CD14-positive monocyte (primary cell): ENCODE measurements around the gene TINCR. TPM values are rescaled to one million over a fixed set of nuclear protein-coding genes. Genes with fewer than 3 reads are reported as not detected.

ENCODE experiments used
- DNase-seq, 3 donors: peaks; one replicate each; pipeline ENCODE4 v3.0.0-alpha.2; 2011 to 2022
- H2AFZ ChIP-seq: 2 replicates; pipeline ENCODE4 v1.6.0; 2012; ENCODE audit warnings: mild to moderate bottlenecking, low read depth, low read length, inconsistent platforms; ENCODE audit not compliant: insufficient read depth, poor library complexity, severe bottlenecking
- H3K27ac ChIP-seq, 2 donors: 1 replicate in 1 of 2; 2 replicates in 1 of 2; pipeline ENCODE4 v1.5.1; 2012 to 2013; ENCODE audit warnings: low read length in 2 of 2, control low read depth in 1 of 2, inconsistent platforms in 1 of 2, low read depth in 1 of 2, mild to moderate bottlenecking in 1 of 2
- H3K27me3 ChIP-seq, 2 donors: one replicate each; pipeline versions ENCODE4 v1.6.0 to v1.6.1; 2011 to 2013; ENCODE audit warnings: low read length in 2 of 2; ENCODE audit not compliant: control insufficient read depth in 2 of 2, insufficient read depth in 2 of 2
- H3K36me3 ChIP-seq, 2 donors: replicated peaks in 1 of 2; 1 replicate in 1 of 2; 2 replicates in 1 of 2; pipeline versions ENCODE4 v1.5.1 to v1.6.1; 2012 to 2013; ENCODE audit warnings: low read length in 2 of 2, control low read depth in 1 of 2, inconsistent platforms in 1 of 2, mild to moderate bottlenecking in 1 of 2; ENCODE audit not compliant: insufficient read depth in 2 of 2, control insufficient read depth in 1 of 2
- H3K4me1 ChIP-seq, 2 donors: 1 replicate in 1 of 2; 2 replicates in 1 of 2; pipeline versions ENCODE4 v1.5.1 to v1.6.1; 2012 to 2013; ENCODE audit warnings: low read length in 2 of 2, control low read depth in 1 of 2, inconsistent platforms in 1 of 2, mild to moderate bottlenecking in 1 of 2, moderate library complexity in 1 of 2; ENCODE audit not compliant: insufficient read depth in 2 of 2, control insufficient read depth in 1 of 2
- H3K4me2 ChIP-seq: replicated peaks from 2 replicates; pipeline ENCODE3; 2012; ENCODE audit warnings: low read length, moderate library complexity, mild to moderate bottlenecking; ENCODE audit not compliant: poor library complexity, severe bottlenecking; ENCODE audit errors: extremely low read depth
- H3K4me3 ChIP-seq, 3 experiments: fragments of 200-600 bp in 1 of 3; sonication (generic) in 1 of 3; replicated peaks in 1 of 3; 1 replicate in 2 of 3; 2 replicates in 1 of 3; pipeline ENCODE4 v1.5.1; 2011 to 2013; ENCODE audit warnings: low read length in 3 of 3, mild to moderate bottlenecking in 3 of 3, control low read depth in 2 of 3, low read depth in 2 of 3, inconsistent platforms in 1 of 3, moderate library complexity in 1 of 3
- H3K79me2 ChIP-seq: 2 replicates; pipeline ENCODE4 v1.6.0; 2012; ENCODE audit warnings: mild to moderate bottlenecking, control low read depth, inconsistent platforms, low read length, moderate library complexity; ENCODE audit not compliant: insufficient read depth
- H3K9ac ChIP-seq: 2 replicates; pipeline ENCODE4 v1.6.0; 2017; ENCODE audit warnings: low read length, mild to moderate bottlenecking; ENCODE audit not compliant: insufficient read depth, poor library complexity, severe bottlenecking
- H3K9me3 ChIP-seq, 2 donors: replicated peaks in 1 of 2; 1 replicate in 1 of 2; 2 replicates in 1 of 2; pipeline versions ENCODE4 v1.5.1 to v1.6.1; 2012 to 2013; ENCODE audit warnings: low read length in 2 of 2, control low read depth in 1 of 2; ENCODE audit not compliant: control insufficient read depth in 1 of 2, insufficient read depth in 1 of 2
- H4K20me1 ChIP-seq: 2 replicates; pipeline ENCODE4 v1.6.0; 2012; ENCODE audit warnings: mild to moderate bottlenecking, low read length, control low read depth, moderate library complexity; ENCODE audit not compliant: insufficient read depth
- H3K27ac Mint-ChIP-seq, 7 donors: one replicate each; pipeline ENCODE4 v1.8.0; 2020; ENCODE audit warnings: mild to moderate bottlenecking in 7 of 7, mixed read lengths in 7 of 7, moderate library complexity in 6 of 7, inconsistent platforms in 2 of 7
- H3K27me3 Mint-ChIP-seq, 3 donors: one replicate each; pipeline ENCODE4 v1.8.0; 2021 to 2022; ENCODE audit warnings: low read depth in 3 of 3, mild to moderate bottlenecking in 3 of 3, mixed read lengths in 3 of 3, moderate library complexity in 3 of 3, inconsistent platforms in 1 of 3
- H3K36me3 Mint-ChIP-seq, 2 donors: one replicate each; pipeline ENCODE4 v1.8.0; 2020; ENCODE audit warnings: mixed read lengths in 2 of 2, inconsistent platforms in 1 of 2, mild to moderate bottlenecking in 1 of 2
- H3K4me1 Mint-ChIP-seq: one replicate; pipeline ENCODE4 v1.8.0; 2020; ENCODE audit warnings: mild to moderate bottlenecking, mixed read lengths
- H3K4me3 Mint-ChIP-seq, 2 donors: one replicate each; pipeline ENCODE4 v1.8.0; 2020; ENCODE audit warnings: mild to moderate bottlenecking in 2 of 2, mixed read lengths in 2 of 2, moderate library complexity in 1 of 2
- H3K9me3 Mint-ChIP-seq, 7 donors: one replicate each; pipeline ENCODE4 v1.8.0; 2020 to 2022; ENCODE audit warnings: mixed read lengths in 7 of 7, mild to moderate bottlenecking in 6 of 7, moderate library complexity in 6 of 7, inconsistent platforms in 2 of 7
- WGBS: methylation state at CpG from one replicate; pipeline ENCODE4 v1.1.5; 2013; ENCODE audit warnings: missing lambda C conversion rate; ENCODE audit not compliant: insufficient coverage; 5-methylcytosine and 5-hydroxymethylcytosine counted together
- intact Hi-C, 2 donors: fragments of 100-400 bp; cut with micrococcal nuclease; formaldehyde crosslinking; loops; one replicate each; pipeline versions ENCODE4 v1.15.0 to v1.15.1; 2023
- polyA plus RNA-seq, 3 donors: library from polyadenylated mRNA; depleted of rRNA in 1 of 3; unstranded in 2 of 3; stranded (reverse) in 1 of 3; fragments of 300-500 nt in 2 of 3; fragments of >200 nt in 1 of 3; fragmentation: Illumina TruSeq in 2 of 3; gene quantifications; 1 replicate in 2 of 3; 2 replicates in 1 of 3; pipeline ENCODE4 v1.2.3, GENCODE V29; 2012 to 2021
- TF ChIP-seq, protein P1 (sequence below): fragments of 200-600 bp; IDR thresholded peaks from one replicate; pipeline ENCODE4 v1.8.0; 2022; ENCODE audit warnings: antibody characterized with exemption, mild to moderate bottlenecking

Gene TINCR
- polyA plus RNA-seq, 3 donors: 0.11 TPM; not detected in 2

DNA sequence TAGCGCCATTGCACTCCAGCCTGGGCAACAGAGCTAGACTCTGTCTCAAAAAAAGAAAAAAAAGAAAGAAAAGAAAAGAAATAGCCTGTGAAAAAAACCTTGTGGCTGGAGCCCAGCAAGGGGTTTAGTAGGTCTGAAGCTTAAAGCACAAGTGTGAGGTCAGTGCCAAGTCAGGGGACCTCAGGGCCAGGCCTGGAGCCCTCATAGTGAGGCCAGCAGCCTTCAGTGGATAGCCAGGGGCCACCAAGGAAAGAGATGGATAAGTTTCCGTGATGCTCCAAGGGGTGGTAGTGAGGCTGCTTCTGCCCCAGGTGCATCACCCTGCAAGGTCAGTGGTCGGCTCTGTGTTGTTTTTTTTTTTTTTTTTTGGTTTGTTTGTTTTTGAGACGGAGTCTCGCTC lies 12.9 kb downstream of the TINCR start:
- DNase-seq: no peak

DNA sequence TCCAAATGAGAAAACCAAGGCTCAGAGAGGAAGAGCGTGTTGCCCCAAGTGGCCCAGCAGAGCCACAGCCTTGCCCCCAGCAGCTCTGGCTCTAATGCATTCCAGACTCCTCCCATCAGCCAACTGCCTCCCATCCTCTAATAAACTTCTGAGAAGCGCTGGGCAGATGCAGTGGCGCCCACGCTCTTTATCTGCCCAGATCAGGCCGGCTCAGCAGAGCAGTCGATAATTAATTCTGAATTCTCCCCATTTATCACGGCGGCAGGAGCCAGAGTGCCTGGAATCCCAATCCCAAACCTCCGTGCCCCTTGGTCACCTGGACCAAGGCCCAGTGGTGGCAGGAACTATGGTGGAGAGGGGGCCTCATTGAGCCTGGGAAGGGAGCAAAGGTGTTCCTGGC lies 13.9 kb downstream of the TINCR start:
- no peak overlapping the region for H3K9ac ChIP-seq
- H4K20me1 ChIP-seq: no peaks in the 10 kb centered on the region
- 96% methylated on average over 4 of the region's 9 CpGs for WGBS
- no peaks in the 10 kb centered on the region for H3K79me2 ChIP-seq
- Mint-ChIP-seq H3K27ac (no peak overlapping the region), H3K27me3 (peaks cover 5 to 20% (median 8%) of the 10 kb centered on the region in 3 donors), H3K4me3 (no peak overlapping the region), H3K4me1 (peaks cover 3% of the 10 kb centered on the region), H3K36me3 (no peaks in the 10 kb centered on the region), H3K9me3 (peaks cover 0 to 3% (median 0%) of the 10 kb centered on the region in 7 donors)
- no peaks in the 10 kb centered on the region for H3K4me1 ChIP-seq
- intact Hi-C loops: no loop called here
- no peaks in the 10 kb centered on the region for H3K9me3 ChIP-seq
- TF ChIP-seq, protein P1, sequence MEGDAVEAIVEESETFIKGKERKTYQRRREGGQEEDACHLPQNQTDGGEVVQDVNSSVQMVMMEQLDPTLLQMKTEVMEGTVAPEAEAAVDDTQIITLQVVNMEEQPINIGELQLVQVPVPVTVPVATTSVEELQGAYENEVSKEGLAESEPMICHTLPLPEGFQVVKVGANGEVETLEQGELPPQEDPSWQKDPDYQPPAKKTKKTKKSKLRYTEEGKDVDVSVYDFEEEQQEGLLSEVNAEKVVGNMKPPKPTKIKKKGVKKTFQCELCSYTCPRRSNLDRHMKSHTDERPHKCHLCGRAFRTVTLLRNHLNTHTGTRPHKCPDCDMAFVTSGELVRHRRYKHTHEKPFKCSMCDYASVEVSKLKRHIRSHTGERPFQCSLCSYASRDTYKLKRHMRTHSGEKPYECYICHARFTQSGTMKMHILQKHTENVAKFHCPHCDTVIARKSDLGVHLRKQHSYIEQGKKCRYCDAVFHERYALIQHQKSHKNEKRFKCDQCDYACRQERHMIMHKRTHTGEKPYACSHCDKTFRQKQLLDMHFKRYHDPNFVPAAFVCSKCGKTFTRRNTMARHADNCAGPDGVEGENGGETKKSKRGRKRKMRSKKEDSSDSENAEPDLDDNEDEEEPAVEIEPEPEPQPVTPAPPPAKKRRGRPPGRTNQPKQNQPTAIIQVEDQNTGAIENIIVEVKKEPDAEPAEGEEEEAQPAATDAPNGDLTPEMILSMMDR: no peak
- H2AFZ ChIP-seq: no peak overlapping the region
- H3K27ac ChIP-seq: no peak overlapping the region
- H3K4me3 ChIP-seq: no peak overlapping the region
- no peak for DNase-seq
- no peaks in the 10 kb centered on the region for H3K36me3 ChIP-seq
- H3K4me2 ChIP-seq: no peak overlapping the region
- H3K27me3 ChIP-seq: no peaks in the 10 kb centered on the region

More for the DNA sequence above, 12.9 kb downstream of the TINCR start:
- Mint-ChIP-seq H3K27ac (no peak overlapping the region), H3K4me1 (peaks cover 3% of the 10 kb centered on the region), H3K27me3 (peaks cover 5 to 15% (median 8%) of the 10 kb centered on the region in 3 donors), H3K36me3 (no peaks in the 10 kb centered on the region), H3K9me3 (peaks cover 0 to 3% (median 0%) of the 10 kb centered on the region in 7 donors), H3K4me3 (no peak overlapping the region)
- no peak overlapping the region for H2AFZ ChIP-seq
- intact Hi-C loops: no loop called here
- no peaks in the 10 kb centered on the region for H4K20me1 ChIP-seq
- no peaks in the 10 kb centered on the region for H3K36me3 ChIP-seq
- H3K4me2 ChIP-seq: no peak overlapping the region
- H3K27ac ChIP-seq: no peak overlapping the region
- TF ChIP-seq, protein P1: no peak
- WGBS: 100% methylated on average over 2 of the region's 5 CpGs
- H3K4me1 ChIP-seq: no peaks in the 10 kb centered on the region
- no peaks in the 10 kb centered on the region for H3K79me2 ChIP-seq
- no peak overlapping the region for H3K4me3 ChIP-seq
- H3K27me3 ChIP-seq: no peaks in the 10 kb centered on the region
- H3K9ac ChIP-seq: no peak overlapping the region
- no peaks in the 10 kb centered on the region for H3K9me3 ChIP-seq
